HCT116 (cell line): ENCODE data around the gene SPSB1. TPM values are rescaled to one million over a fixed set of nuclear protein-coding genes. Genes with fewer than 3 reads are reported as not detected.

Experiments used
- ATAC-seq: fragments of 200-7000 bp; cut with Tn5 transposase; 2 replicates; pipeline ENCODE4 v1.9.1; 2020; ENCODE audit warnings: mild to moderate bottlenecking, moderate library complexity
- BruUV-seq: library from RNA; stranded (reverse); fragments of 400-500 nt; replicated peaks from 2 replicates; lab custom pipeline; 2021; lab: Mats Ljungman, UMichigan
- CTCF ChIA-PET: fragments of 300-600 bp; sonication (Branson Sonifier 250); formaldehyde crosslinking; loops from one replicate; lab custom pipeline; 2021; ENCODE audit warnings: antibody characterized with exemption; lab: Charles Lee
- POLR2A ChIA-PET: fragments of 300-600, 350-600 bp; sonication (Branson Sonifier 250); formaldehyde crosslinking; loops from one replicate; lab custom pipeline; 2021; ENCODE audit warnings: antibody characterized with exemption; lab: Charles Lee
- RAD21 ChIA-PET, 2 experiments: fragments of 300-600 bp; sonication (Branson Sonifier 250); formaldehyde crosslinking; loops; one replicate each; lab custom pipeline; 2023; ENCODE audit warnings: low total read pairs in 2 of 2; ENCODE audit not compliant: uncharacterized antibody in 2 of 2, unreplicated experiment in 2 of 2, low non-redundant PET in 1 of 2; lab: Charles Lee
- DNase-seq: peaks from one replicate; pipeline ENCODE4 v3.0.0-alpha.2; 2010; ENCODE audit warnings: low read depth, low spot score
- H2AFZ ChIP-seq: fragments of 200-600 bp; shearing (Covaris generic), sonication (generic); 2 replicates; pipeline ENCODE4 v1.6.1; 2017; ENCODE audit warnings: low read depth, mixed run types, mixed read lengths, antibody characterized with exemption, low read length; ENCODE audit not compliant: poor library complexity, severe bottlenecking
- H3K27ac ChIP-seq: 2 replicates; pipeline ENCODE4 v1.5.1; 2012; ENCODE audit warnings: low read depth, low read length
- H3K27me3 ChIP-seq: fragments of 200-600 bp; sonication (generic); 2 replicates; pipeline ENCODE4 v1.6.1; 2016; ENCODE audit warnings: mixed run types, low read length, mixed read lengths; ENCODE audit not compliant: insufficient read depth
- H3K36me3 ChIP-seq, 2 experiments: fragments of 200-500 bp in 1 of 2; fragments of 200-600 bp in 1 of 2; sonication (Bioruptor generic) in 1 of 2; sonication (generic) in 1 of 2; 2 replicates each; pipeline versions ENCODE4 v1.5.1 to v1.6.1; 2014 to 2016; ENCODE audit warnings: low read length in 2 of 2, inconsistent platforms in 1 of 2, mixed read lengths in 1 of 2, mixed run types in 1 of 2; ENCODE audit not compliant: insufficient read depth in 2 of 2, control insufficient read depth in 1 of 2
- H3K4me1 ChIP-seq, 2 experiments: fragments of 200-600 bp in 1 of 2; sonication (generic) in 1 of 2; 2 replicates each; pipeline versions ENCODE4 v1.5.1 to v1.6.1; 2012 to 2017; ENCODE audit warnings: low read length in 2 of 2, inconsistent platforms in 1 of 2, mild to moderate bottlenecking in 1 of 2, mixed read lengths in 1 of 2, mixed run types in 1 of 2, moderate library complexity in 1 of 2; ENCODE audit not compliant: insufficient read depth in 2 of 2, control insufficient read depth in 1 of 2
- H3K4me2 ChIP-seq: fragments of 200-600 bp; sonication (generic); 2 replicates; pipeline ENCODE4 v1.6.1; 2017; ENCODE audit warnings: mixed run types, low read length, mixed read lengths
- H3K4me3 ChIP-seq, 2 experiments: fragments of 200-600 bp in 1 of 2; sonication (generic) in 1 of 2; replicated peaks in 1 of 2; 2 replicates each; pipeline ENCODE4 v1.5.1; 2011 to 2016; ENCODE audit warnings: low read length in 2 of 2, control low read depth in 1 of 2, low read depth in 1 of 2, mild to moderate bottlenecking in 1 of 2, mixed read lengths in 1 of 2, mixed run types in 1 of 2
- H3K79me2 ChIP-seq: fragments of 200-600 bp; sonication (generic); 2 replicates; pipeline ENCODE4 v1.6.1; 2017; ENCODE audit warnings: mild to moderate bottlenecking, mixed run types, low read length, moderate library complexity, mixed read lengths; ENCODE audit not compliant: insufficient read depth
- H3K9ac ChIP-seq: fragments of 200-600 bp; sonication (generic); 2 replicates; pipeline ENCODE4 v1.6.1; 2016; ENCODE audit warnings: low read length, mixed read lengths
- H3K9me2 ChIP-seq: fragments of 200-600 bp; sonication (generic), shearing (Covaris generic); 2 replicates; pipeline ENCODE4 v1.6.1; 2017; ENCODE audit warnings: mixed run types, mild to moderate bottlenecking, moderate library complexity; ENCODE audit not compliant: insufficient read depth
- H3K9me3 ChIP-seq, 2 experiments: fragments of 200-500 bp in 1 of 2; fragments of 200-600 bp in 1 of 2; sonication (Bioruptor generic) in 1 of 2; sonication (generic) in 1 of 2; 2 replicates each; pipeline ENCODE4 v1.6.1; 2014 to 2017; ENCODE audit warnings: low read length in 2 of 2, mixed read lengths in 2 of 2, inconsistent platforms in 1 of 2, low read depth in 1 of 2, mild to moderate bottlenecking in 1 of 2, mixed run types in 1 of 2, moderate library complexity in 1 of 2; ENCODE audit not compliant: control insufficient read depth in 1 of 2, insufficient read depth in 1 of 2
- H4K20me1 ChIP-seq: fragments of 200-600 bp; sonication (generic), shearing (Covaris generic); 2 replicates; pipeline ENCODE4 v1.6.1; 2017; ENCODE audit warnings: mixed run types, mild to moderate bottlenecking, moderate library complexity; ENCODE audit not compliant: insufficient read depth
- CEBPB ChIP-seq: IDR thresholded peaks from 2 replicates; pipeline ENCODE4 v1.6.1; 2012; ENCODE audit warnings: low read depth
- EGR1 ChIP-seq: IDR thresholded peaks from 2 replicates; pipeline ENCODE4 v1.6.1; 2012; ENCODE audit warnings: low read depth
- ELF1 ChIP-seq: IDR thresholded peaks from 2 replicates; pipeline ENCODE4 v1.6.1; 2012; ENCODE audit warnings: low read depth, borderline replicate concordance
- EZH2 ChIP-seq: fragments of 200-600 bp; sonication (generic); IDR thresholded peaks from 2 replicates; pipeline ENCODE4 v1.6.1; 2017; ENCODE audit warnings: antibody characterized with exemption, mixed run types
- FOSL1 ChIP-seq: IDR thresholded peaks from 2 replicates; pipeline ENCODE4 v1.6.1; 2012; ENCODE audit warnings: low read depth
- JUND ChIP-seq: IDR thresholded peaks from 2 replicates; pipeline ENCODE4 v1.6.1; 2012
- POLR2A ChIP-seq: IDR thresholded peaks from 2 replicates; pipeline ENCODE4 v1.7.0; 2011; ENCODE audit warnings: borderline replicate concordance; ENCODE audit not compliant: insufficient read depth, insufficient read length; ENCODE audit errors: extremely low read depth
- SIN3A ChIP-seq: IDR thresholded peaks from 2 replicates; pipeline ENCODE4 v1.6.1; 2012; ENCODE audit warnings: low read depth
- SRF ChIP-seq: IDR thresholded peaks from 2 replicates; pipeline ENCODE4 v1.6.1; 2012; ENCODE audit warnings: low read depth
- TCF7L2 ChIP-seq: IDR thresholded peaks from 2 replicates; pipeline ENCODE4 v1.7.0; 2011; ENCODE audit warnings: borderline replicate concordance, inconsistent platforms; ENCODE audit not compliant: insufficient read depth, insufficient read length; ENCODE audit errors: extremely low read depth
- YY1 ChIP-seq: IDR thresholded peaks from 2 replicates; pipeline ENCODE4 v1.6.1; 2011; ENCODE audit warnings: low read length, low read depth, moderate library complexity, mild to moderate bottlenecking; ENCODE audit not compliant: insufficient replicate concordance; ENCODE audit errors: extremely low read depth
- intact Hi-C: fragments of 100-400 bp; cut with micrococcal nuclease; formaldehyde crosslinking; loops from 2 replicates; pipeline ENCODE4 v1.10.0; 2022
- total RNA-seq: library from RNA; stranded (reverse); gene quantifications from one replicate; pipeline ENCODE4 v1.2.1, GENCODE V29; 2021; ENCODE audit not compliant: unreplicated experiment
- TF ChIP-seq, protein P1 (sequence below): IDR thresholded peaks from 2 replicates; pipeline ENCODE4 v1.6.1; 2012
- TF ChIP-seq, protein P2 (sequence below): IDR thresholded peaks from 2 replicates; pipeline ENCODE4 v1.6.1; 2012; ENCODE audit warnings: low read depth
- TF ChIP-seq, protein P3 (sequence below): IDR thresholded peaks from 2 replicates; pipeline ENCODE4 v1.6.1; 2011; ENCODE audit warnings: mild to moderate bottlenecking, low read length, moderate library complexity; ENCODE audit not compliant: insufficient replicate concordance; ENCODE audit errors: extremely low read depth
- TF ChIP-seq, protein P4 (sequence below), 3 experiments: fragments of 200-600 bp in 1 of 3; sonication (generic) in 1 of 3; IDR thresholded peaks in 2 of 3; conservative IDR thresholded peaks in 1 of 3; 2 replicates each; pipeline ENCODE4 v1.5.1; 2012 to 2017; ENCODE audit warnings: low read depth in 2 of 3, low read length in 2 of 3, antibody characterized with exemption in 1 of 3, borderline replicate concordance in 1 of 3, control low read depth in 1 of 3, mild to moderate bottlenecking in 1 of 3, mixed read lengths in 1 of 3, mixed run types in 1 of 3, moderate library complexity in 1 of 3; ENCODE audit not compliant: insufficient read depth in 1 of 3

SPSB1 gene
- total RNA-seq, 1 experiment from 2014 or later = 10.8 TPM

DNA sequence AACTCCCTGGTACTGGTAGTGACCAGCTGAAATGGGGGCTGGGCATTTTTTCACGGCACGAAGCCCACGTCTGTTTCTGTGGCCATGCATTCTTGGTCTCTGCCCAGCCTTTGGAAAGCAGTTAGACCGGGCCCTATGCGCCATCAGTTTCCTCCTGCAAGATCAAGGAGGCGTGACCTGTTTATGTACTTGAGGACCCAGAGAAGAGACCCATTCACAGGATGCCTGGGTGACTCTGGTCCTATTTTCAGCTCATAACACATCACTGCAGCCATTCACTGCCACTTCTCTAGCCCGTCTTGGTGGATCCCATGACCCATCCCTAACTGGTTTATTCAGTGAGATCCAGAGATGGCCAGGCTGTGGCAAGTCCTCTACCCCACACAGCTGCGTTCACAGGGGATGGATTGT, 70.4 kb downstream of the SPSB1 start:
- no peak overlapping the region for H3K9ac ChIP-seq
- no peaks in the 10 kb centered on the region; the same call in 1 of the 2 replicates for H3K79me2 ChIP-seq
- no peak overlapping the region for H3K27ac ChIP-seq
- ChIA-PET POLR2A (no interaction called here), RAD21 (no interaction called here), CTCF (no interaction called here)
- no peaks in the 10 kb centered on the region for H3K9me2 ChIP-seq
- H4K20me1 ChIP-seq = no peaks in the 10 kb centered on the region
- DNase-seq = no peak
- ATAC-seq = no peak
- no peak for TF ChIP-seq YY1
- no peak for TF ChIP-seq JUND
- no peak for TF ChIP-seq CEBPB
- TF ChIP-seq, protein P1, sequence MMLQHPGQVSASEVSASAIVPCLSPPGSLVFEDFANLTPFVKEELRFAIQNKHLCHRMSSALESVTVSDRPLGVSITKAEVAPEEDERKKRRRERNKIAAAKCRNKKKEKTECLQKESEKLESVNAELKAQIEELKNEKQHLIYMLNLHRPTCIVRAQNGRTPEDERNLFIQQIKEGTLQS = no peak
- TF ChIP-seq SIN3A = no peak
- TF ChIP-seq TCF7L2 = no peak
- no peak for TF ChIP-seq FOSL1
- TF ChIP-seq, protein P2, sequence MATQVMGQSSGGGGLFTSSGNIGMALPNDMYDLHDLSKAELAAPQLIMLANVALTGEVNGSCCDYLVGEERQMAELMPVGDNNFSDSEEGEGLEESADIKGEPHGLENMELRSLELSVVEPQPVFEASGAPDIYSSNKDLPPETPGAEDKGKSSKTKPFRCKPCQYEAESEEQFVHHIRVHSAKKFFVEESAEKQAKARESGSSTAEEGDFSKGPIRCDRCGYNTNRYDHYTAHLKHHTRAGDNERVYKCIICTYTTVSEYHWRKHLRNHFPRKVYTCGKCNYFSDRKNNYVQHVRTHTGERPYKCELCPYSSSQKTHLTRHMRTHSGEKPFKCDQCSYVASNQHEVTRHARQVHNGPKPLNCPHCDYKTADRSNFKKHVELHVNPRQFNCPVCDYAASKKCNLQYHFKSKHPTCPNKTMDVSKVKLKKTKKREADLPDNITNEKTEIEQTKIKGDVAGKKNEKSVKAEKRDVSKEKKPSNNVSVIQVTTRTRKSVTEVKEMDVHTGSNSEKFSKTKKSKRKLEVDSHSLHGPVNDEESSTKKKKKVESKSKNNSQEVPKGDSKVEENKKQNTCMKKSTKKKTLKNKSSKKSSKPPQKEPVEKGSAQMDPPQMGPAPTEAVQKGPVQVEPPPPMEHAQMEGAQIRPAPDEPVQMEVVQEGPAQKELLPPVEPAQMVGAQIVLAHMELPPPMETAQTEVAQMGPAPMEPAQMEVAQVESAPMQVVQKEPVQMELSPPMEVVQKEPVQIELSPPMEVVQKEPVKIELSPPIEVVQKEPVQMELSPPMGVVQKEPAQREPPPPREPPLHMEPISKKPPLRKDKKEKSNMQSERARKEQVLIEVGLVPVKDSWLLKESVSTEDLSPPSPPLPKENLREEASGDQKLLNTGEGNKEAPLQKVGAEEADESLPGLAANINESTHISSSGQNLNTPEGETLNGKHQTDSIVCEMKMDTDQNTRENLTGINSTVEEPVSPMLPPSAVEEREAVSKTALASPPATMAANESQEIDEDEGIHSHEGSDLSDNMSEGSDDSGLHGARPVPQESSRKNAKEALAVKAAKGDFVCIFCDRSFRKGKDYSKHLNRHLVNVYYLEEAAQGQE = no peak
- TF ChIP-seq, protein P3, sequence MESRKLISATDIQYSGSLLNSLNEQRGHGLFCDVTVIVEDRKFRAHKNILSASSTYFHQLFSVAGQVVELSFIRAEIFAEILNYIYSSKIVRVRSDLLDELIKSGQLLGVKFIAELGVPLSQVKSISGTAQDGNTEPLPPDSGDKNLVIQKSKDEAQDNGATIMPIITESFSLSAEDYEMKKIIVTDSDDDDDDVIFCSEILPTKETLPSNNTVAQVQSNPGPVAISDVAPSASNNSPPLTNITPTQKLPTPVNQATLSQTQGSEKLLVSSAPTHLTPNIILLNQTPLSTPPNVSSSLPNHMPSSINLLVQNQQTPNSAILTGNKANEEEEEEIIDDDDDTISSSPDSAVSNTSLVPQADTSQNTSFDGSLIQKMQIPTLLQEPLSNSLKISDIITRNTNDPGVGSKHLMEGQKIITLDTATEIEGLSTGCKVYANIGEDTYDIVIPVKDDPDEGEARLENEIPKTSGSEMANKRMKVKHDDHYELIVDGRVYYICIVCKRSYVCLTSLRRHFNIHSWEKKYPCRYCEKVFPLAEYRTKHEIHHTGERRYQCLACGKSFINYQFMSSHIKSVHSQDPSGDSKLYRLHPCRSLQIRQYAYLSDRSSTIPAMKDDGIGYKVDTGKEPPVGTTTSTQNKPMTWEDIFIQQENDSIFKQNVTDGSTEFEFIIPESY = no peak
- no peak for TF ChIP-seq EGR1
- no peak for TF ChIP-seq POLR2A
- no peak for TF ChIP-seq SRF
- TF ChIP-seq, protein P4, sequence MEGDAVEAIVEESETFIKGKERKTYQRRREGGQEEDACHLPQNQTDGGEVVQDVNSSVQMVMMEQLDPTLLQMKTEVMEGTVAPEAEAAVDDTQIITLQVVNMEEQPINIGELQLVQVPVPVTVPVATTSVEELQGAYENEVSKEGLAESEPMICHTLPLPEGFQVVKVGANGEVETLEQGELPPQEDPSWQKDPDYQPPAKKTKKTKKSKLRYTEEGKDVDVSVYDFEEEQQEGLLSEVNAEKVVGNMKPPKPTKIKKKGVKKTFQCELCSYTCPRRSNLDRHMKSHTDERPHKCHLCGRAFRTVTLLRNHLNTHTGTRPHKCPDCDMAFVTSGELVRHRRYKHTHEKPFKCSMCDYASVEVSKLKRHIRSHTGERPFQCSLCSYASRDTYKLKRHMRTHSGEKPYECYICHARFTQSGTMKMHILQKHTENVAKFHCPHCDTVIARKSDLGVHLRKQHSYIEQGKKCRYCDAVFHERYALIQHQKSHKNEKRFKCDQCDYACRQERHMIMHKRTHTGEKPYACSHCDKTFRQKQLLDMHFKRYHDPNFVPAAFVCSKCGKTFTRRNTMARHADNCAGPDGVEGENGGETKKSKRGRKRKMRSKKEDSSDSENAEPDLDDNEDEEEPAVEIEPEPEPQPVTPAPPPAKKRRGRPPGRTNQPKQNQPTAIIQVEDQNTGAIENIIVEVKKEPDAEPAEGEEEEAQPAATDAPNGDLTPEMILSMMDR (IDR thresholded peaks at IDR 0.05 in 2 of 3, conservative IDR thresholded peaks at IDR 0.05 in 1 of 3; ENCODE audit: borderline replicate concordance in 1 of 3, insufficient read depth in 1 of 3, low read depth in 2 of 3, low read length in 2 of 3) = no peak
- no peak for TF ChIP-seq EZH2
- TF ChIP-seq ELF1 = no peak
- no peaks in the 10 kb centered on the region; a peak in 1 of 4 replicates for H3K36me3 ChIP-seq
- BruUV-seq = no TSS peak
- intact Hi-C loops = no loop called here
- no peak overlapping the region for H3K4me2 ChIP-seq
- no peaks in the 10 kb centered on the region for H3K4me1 ChIP-seq
- no peaks in the 10 kb centered on the region for H3K27me3 ChIP-seq
- no peak overlapping the region for H3K4me3 ChIP-seq
- H2AFZ ChIP-seq = no peak overlapping the region
- H3K9me3 ChIP-seq = no peaks in the 10 kb centered on the region
